OCI-LY3 (cell line): ENCODE measurements around the gene ZNF22.
A peak's percentile ranks its signal among the peaks of the same experiment; 100 is the strongest.

Experiments
- H2AFZ ChIP-seq: fragments of 200-600, 300-600 bp; shearing (Covaris generic); 2 replicates; pipeline ENCODE4 v1.6.0; 2014; ENCODE audit warnings: antibody characterized with exemption, low read depth, low read length
- H3K27ac ChIP-seq: fragments of 200-600, 300-600 bp; sonication (generic); 2 replicates; pipeline ENCODE4 v1.5.1; 2014; ENCODE audit warnings: mild to moderate bottlenecking, low read length, moderate library complexity, mixed read lengths
- H3K27me3 ChIP-seq: fragments of 200-600, 300-600 bp; sonication (generic); 2 replicates; pipeline ENCODE4 v1.6.1; 2014; ENCODE audit warnings: low read depth, low read length, mixed read lengths
- H3K36me3 ChIP-seq: fragments of 200-600, 300-600 bp; sonication (generic); replicated peaks from 2 replicates; pipeline ENCODE3; 2014; ENCODE audit warnings: low read depth, low read length, mixed read lengths
- H3K4me1 ChIP-seq: fragments of 300-600, 200-600 bp; sonication (generic); 2 replicates; pipeline ENCODE4 v1.6.1; 2014; ENCODE audit warnings: low read length, mixed read lengths
- H3K4me2 ChIP-seq: fragments of 200-600, 300-600 bp; sonication (generic); 2 replicates; pipeline ENCODE4 v1.6.1; 2014; ENCODE audit warnings: low read length, mixed read lengths
- H3K4me3 ChIP-seq: fragments of 300-600, 200-600 bp; sonication (generic); 2 replicates; pipeline ENCODE4 v1.5.1; 2014; ENCODE audit warnings: antibody characterized with exemption, mild to moderate bottlenecking, low read length, moderate library complexity
- H3K79me2 ChIP-seq: fragments of 300-600, 200-600 bp; shearing (Covaris generic); 2 replicates; pipeline ENCODE4 v1.6.1; 2014; ENCODE audit warnings: mild to moderate bottlenecking, low read length, mixed read lengths
- H3K9ac ChIP-seq: fragments of 300-600, 200-600 bp; shearing (Covaris generic); 2 replicates; pipeline ENCODE4 v1.6.0; 2014; ENCODE audit warnings: mild to moderate bottlenecking, low read length, moderate library complexity
- H3K9me3 ChIP-seq: fragments of 200-600, 300-600 bp; shearing (Covaris generic); 2 replicates; pipeline ENCODE4 v1.6.1; 2014; ENCODE audit warnings: low read length, mixed read lengths; ENCODE audit not compliant: insufficient read depth
- H4K20me1 ChIP-seq: fragments of 200-600, 300-600 bp; sonication (generic); 2 replicates; pipeline ENCODE4 v1.6.1; 2016; ENCODE audit warnings: low read length, mixed read lengths; ENCODE audit not compliant: insufficient read depth
- CTCF ChIP-seq: fragments of 200-600, 300-600 bp; sonication (generic); IDR thresholded peaks from 2 replicates; pipeline ENCODE4 v1.5.1; 2014; ENCODE audit warnings: antibody characterized with exemption, low read length, low read depth
- EZH2phosphoT487 ChIP-seq: fragments of 200-600 bp; shearing (Covaris generic); IDR thresholded peaks from 2 replicates; pipeline ENCODE4 v1.6.1; 2018; ENCODE audit warnings: antibody characterized with exemption, mixed run types, low read depth

ZNF22 gene

GRCh38 chr10:44971935-44972757 is 28.6 kb upstream of the ZNF22 start:
- Histone ChIP-seq H3K9me3 (no peaks in the 10 kb centered on the region), H3K27me3 (no peaks in the 10 kb centered on the region), H3K4me2 (no peak overlapping the region), H3K36me3 (no peaks in the 10 kb centered on the region), H3K79me2 (no peaks in the 10 kb centered on the region), H3K4me3 (no peak overlapping the region), H3K4me1 (peaks cover 48% of the 10 kb centered on the region), H3K9ac (no peak overlapping the region), H3K27ac (no peak overlapping the region), H4K20me1 (no peaks in the 10 kb centered on the region), H2AFZ (no peak overlapping the region)
- TF ChIP-seq CTCF (no peak), EZH2phosphoT487 (no peak)

- Histone ChIP-seq H3K27ac (peak overlapping the region; percentile 61), H3K4me2 (peak overlapping the region; percentile 100), H3K9me3 (no peaks in the 10 kb centered on the region), H4K20me1 (no peaks in the 10 kb centered on the region), H3K36me3 (no peaks in the 10 kb centered on the region), H3K27me3 (no peaks in the 10 kb centered on the region), H3K4me3 (no peak overlapping the region), H3K4me1 (peaks cover 40% of the 10 kb centered on the region), H3K79me2 (no peaks in the 10 kb centered on the region), H3K9ac (peak overlapping the region; percentile 33; the same call in 1 of the 2 replicates), H2AFZ (no peak overlapping the region)
- TF ChIP-seq EZH2phosphoT487 (no peak), CTCF (no peak)
Observed at GRCh38 chr10:44972874-44973306, 27.8 kb upstream of the ZNF22 start.

GRCh38 chr10:44973323-44974081 is 27.2 kb upstream of the ZNF22 start:
- TF ChIP-seq CTCF, result no peak
- TF ChIP-seq EZH2phosphoT487, result no peak
- Histone ChIP-seq H3K4me2 (peak overlapping the region; percentile 100), H3K9me3 (no peaks in the 10 kb centered on the region), H3K4me3 (peak overlapping the region; percentile 79), H3K4me1 (peaks cover 40% of the 10 kb centered on the region), H3K27ac (peak overlapping the region; percentile 61), H3K27me3 (no peaks in the 10 kb centered on the region), H3K36me3 (no peaks in the 10 kb centered on the region), H3K9ac (peak overlapping the region; percentile 84), H4K20me1 (no peaks in the 10 kb centered on the region), H2AFZ (no peak overlapping the region), H3K79me2 (no peaks in the 10 kb centered on the region)

GRCh38 chr10:44974082-44974627 is 26.6 kb upstream of the ZNF22 start:
- Histone ChIP-seq H3K27ac (peak overlapping the region; percentile 61), H3K4me3 (peak overlapping the region; percentile 79), H3K4me1 (peaks cover 41% of the 10 kb centered on the region), H3K9ac (peak overlapping the region; percentile 84), H4K20me1 (no peaks in the 10 kb centered on the region), H3K9me3 (no peaks in the 10 kb centered on the region), H3K4me2 (peak overlapping the region; percentile 100), H3K27me3 (no peaks in the 10 kb centered on the region), H3K79me2 (no peaks in the 10 kb centered on the region), H3K36me3 (no peaks in the 10 kb centered on the region), H2AFZ (peak overlapping the region; percentile 82)
- TF ChIP-seq EZH2phosphoT487, result no peak
- no peak for TF ChIP-seq CTCF
